Endothelial cell of umbilical vein (primary cell): ENCODE data around the gene SRPK2. TPM values are rescaled to one million over a fixed set of nuclear protein-coding genes. Genes with fewer than 3 reads are reported as not detected.

Experiments used
- BruUV-seq: library from RNA; stranded (reverse); fragments of 400-500 nt; replicated peaks from 2 replicates; lab custom pipeline; 2021; lab: Mats Ljungman, UMichigan
- CTCF ChIA-PET: fragments of 300-600, 350-600 bp; sonication (Branson Sonifier 250); formaldehyde crosslinking; loops from one replicate; lab custom pipeline; 2021; ENCODE audit warnings: antibody characterized with exemption, inconsistent platforms; lab: Charles Lee
- POLR2A ChIA-PET: fragments of 300-600, 350-600 bp; sonication (Branson Sonifier 250); formaldehyde crosslinking; loops from one replicate; lab custom pipeline; 2021; ENCODE audit warnings: antibody characterized with exemption, inconsistent platforms; lab: Charles Lee
- DNase-seq: peaks from one replicate; pipeline ENCODE4 v3.0.0-alpha.2; 2011; ENCODE audit warnings: low read depth, low spot score
- FAIRE-seq: peaks from 2 replicates; lab custom pipeline; 2011; peaks lifted over from hg19 to GRCh38; lab: Jason Lieb, UNC
- H2AFZ ChIP-seq: 2 replicates; pipeline ENCODE4 v1.6.0; 2012; ENCODE audit warnings: low read depth, low read length, control low read depth, inconsistent platforms
- H3K27ac ChIP-seq: 2 replicates; pipeline ENCODE4 v1.5.1; 2011; ENCODE audit warnings: low read depth, mild to moderate bottlenecking, control low read depth, low read length, moderate library complexity; ENCODE audit not compliant: insufficient read depth
- H3K27me3 ChIP-seq, 2 experiments: 2 replicates each; pipeline versions ENCODE4 v1.6.0 to v1.6.1; 2011; ENCODE audit warnings: low read length in 2 of 2, mixed read lengths in 1 of 2; ENCODE audit not compliant: control insufficient read depth in 2 of 2, insufficient read depth in 2 of 2
- H3K36me3 ChIP-seq, 2 experiments: 2 replicates in 1 of 2; 3 replicates in 1 of 2; pipeline ENCODE4 v1.5.1; 2011; ENCODE audit warnings: low read length in 2 of 2, mild to moderate bottlenecking in 1 of 2, moderate library complexity in 1 of 2; ENCODE audit not compliant: control insufficient read depth in 2 of 2, insufficient read depth in 2 of 2; ENCODE audit errors: extremely low read depth in 1 of 2
- H3K4me1 ChIP-seq: 3 replicates; pipeline ENCODE4 v1.5.1; 2011; ENCODE audit warnings: mild to moderate bottlenecking, low read length; ENCODE audit not compliant: control insufficient read depth, insufficient read depth; ENCODE audit errors: extremely low read depth
- H3K4me2 ChIP-seq: 2 replicates; pipeline ENCODE4 v1.6.1; 2011; ENCODE audit warnings: low read length, control low read depth, mixed read lengths; ENCODE audit not compliant: insufficient read depth
- H3K4me3 ChIP-seq, 3 experiments: fragments of 200-600 bp in 1 of 3; sonication (generic), shearing (Covaris generic) in 1 of 3; replicated peaks in 1 of 3; 2 replicates each; pipeline ENCODE4 v1.5.1; 2011 to 2016; ENCODE audit warnings: control low read depth in 3 of 3, low read length in 3 of 3, mild to moderate bottlenecking in 2 of 3, inconsistent platforms in 1 of 3, low read depth in 1 of 3, moderate library complexity in 1 of 3; ENCODE audit not compliant: insufficient read depth in 1 of 3
- H3K79me2 ChIP-seq: 2 replicates; pipeline ENCODE4 v1.6.0; 2012; ENCODE audit warnings: low read length, inconsistent platforms; ENCODE audit not compliant: control insufficient read depth, insufficient read depth
- H3K9ac ChIP-seq: replicated peaks from 2 replicates; pipeline ENCODE3; 2011; ENCODE audit warnings: low read length, control low read depth; ENCODE audit not compliant: insufficient read depth; ENCODE audit errors: extremely low read depth
- H3K9me1 ChIP-seq: replicated peaks from 3 replicates; pipeline ENCODE4 v1.6.0; 2011; ENCODE audit warnings: mild to moderate bottlenecking, low read length; ENCODE audit not compliant: control insufficient read depth, insufficient read depth; ENCODE audit errors: extremely low read depth
- H3K9me3 ChIP-seq: replicated peaks from 2 replicates; pipeline ENCODE4 v1.5.1; 2012; ENCODE audit warnings: low read length, inconsistent platforms; ENCODE audit not compliant: control insufficient read depth, insufficient read depth
- H4K20me1 ChIP-seq: replicated peaks from 2 replicates; pipeline ENCODE3; 2011; ENCODE audit warnings: mild to moderate bottlenecking, low read length; ENCODE audit not compliant: control insufficient read depth, insufficient read depth; ENCODE audit errors: extremely low read depth
- EZH2 ChIP-seq: IDR thresholded peaks from 2 replicates; pipeline ENCODE4 v1.6.1; 2012; ENCODE audit warnings: borderline replicate concordance, low read depth, mild to moderate bottlenecking, moderate library complexity, low read length, inconsistent platforms; ENCODE audit not compliant: severe bottlenecking
- FOS ChIP-seq: IDR thresholded peaks from 2 replicates; pipeline ENCODE4 v1.6.1; 2011; ENCODE audit warnings: mild to moderate bottlenecking, low read length, moderate library complexity, borderline replicate concordance; ENCODE audit not compliant: insufficient read depth
- GATA2 ChIP-seq: IDR thresholded peaks from 2 replicates; pipeline ENCODE4 v1.7.0; 2011; ENCODE audit warnings: low read depth, mild to moderate bottlenecking, moderate library complexity, mixed read lengths, low read length; ENCODE audit not compliant: insufficient read length, insufficient read depth
- JUN ChIP-seq: IDR thresholded peaks from 2 replicates; pipeline ENCODE4 v1.6.1; 2011; ENCODE audit warnings: borderline replicate concordance, low read depth; ENCODE audit not compliant: insufficient read length, insufficient read depth
- MYC ChIP-seq: IDR thresholded peaks from one replicate; pipeline ENCODE4 v1.6.1; 2011; ENCODE audit warnings: mild to moderate bottlenecking, low read depth, low read length
- POLR2A ChIP-seq: IDR thresholded peaks from 2 replicates; pipeline ENCODE4 v1.6.1; 2012; ENCODE audit warnings: low read depth, mild to moderate bottlenecking, control low read depth, low read length
- POLR2AphosphoS5 ChIP-seq: IDR thresholded peaks from 2 replicates; pipeline ENCODE4 v1.6.1; 2012; ENCODE audit warnings: low read depth, mild to moderate bottlenecking, control low read depth, low read length, moderate library complexity; ENCODE audit not compliant: insufficient read depth
- dilution Hi-C: fragments of 300-500 bp; cut with MboI; formaldehyde crosslinking; loops from one replicate; pipeline ENCODE4 v1.15.0; 2019; ENCODE audit warnings: low sequenced_read_pairs; ENCODE audit not compliant: extremely low pct_ligation_motif_present
- intact Hi-C: fragments of 100-400 bp; cut with micrococcal nuclease; formaldehyde crosslinking; loops from one replicate; pipeline ENCODE4 v1.10.0; 2022
- polyA plus RNA-seq, 4 experiments: library from polyadenylated mRNA; depleted of rRNA in 3 of 4; stranded (reverse) in 3 of 4; unstranded in 1 of 4; fragments of >200 nt; gene quantifications; 2 replicates each; pipeline versions ENCODE4 v1.2.1 to v1.2.3, GENCODE V29; 2011 to 2012; ENCODE audit warnings: missing spikeins in 1 of 4
- total RNA-seq: library from RNA; stranded (reverse); gene quantifications from 2 replicates; pipeline ENCODE4 v1.2.3, GENCODE V29; 2021
- TF ChIP-seq, protein P1 (sequence below), 2 donors: IDR thresholded peaks; 1 replicate in 1 of 2; 2 replicates in 1 of 2; pipeline ENCODE4 v1.5.1; 2011; ENCODE audit warnings: low read length in 2 of 2, mild to moderate bottlenecking in 2 of 2, moderate library complexity in 2 of 2, control low read depth in 1 of 2, inconsistent platforms in 1 of 2, low read depth in 1 of 2; ENCODE audit not compliant: insufficient read depth in 1 of 2; ENCODE audit errors: extremely low read depth in 1 of 2
- TF ChIP-seq, protein P2 (sequence below): IDR thresholded peaks from 2 replicates; pipeline ENCODE4 v1.6.1; 2011; ENCODE audit not compliant: insufficient read depth, insufficient read length

SRPK2 gene
- total and polyA plus RNA-seq, 2 donors (not counting 3 experiments of a cell fraction or from before 2014, with no cell fraction given), result 13.4 to 55.2 TPM

DNA sequence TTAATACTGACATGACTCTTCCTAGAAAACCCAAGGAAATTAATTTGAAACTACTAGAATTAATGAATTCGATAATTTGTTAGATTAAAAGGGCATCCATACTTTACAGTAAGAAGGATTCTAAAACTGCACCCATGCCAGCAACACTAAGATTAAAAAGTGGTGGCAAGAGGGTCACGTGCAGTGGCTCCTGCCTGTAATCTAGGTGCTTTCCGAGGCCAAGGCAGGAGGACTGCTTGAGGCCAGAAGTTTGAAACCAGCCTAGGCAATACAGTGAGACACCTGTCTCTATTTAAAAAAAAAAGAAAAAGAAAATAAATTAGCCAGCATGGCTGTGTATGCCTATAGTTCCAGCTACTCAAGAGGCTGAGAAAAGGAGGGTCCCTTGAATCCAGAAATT lies 58.2 kb downstream of the SRPK2 start:
- intact Hi-C loops, result loop anchor here (5.0 to 10.0 kb wide), 3 partner anchors 178 to 346 kb away; no protein-coding TSS in a partner anchor
- FAIRE-seq (no peak), DNase-seq (no peak)
- Histone ChIP-seq H3K36me3 (no peaks in the 10 kb centered on the region), H3K27me3 (no peaks in the 10 kb centered on the region), H3K4me1 (peaks cover 3% of the 10 kb centered on the region), H3K4me2 (no peak overlapping the region), H3K4me3 (no peak overlapping the region), H3K9me1 (no peaks in the 10 kb centered on the region), H2AFZ (no peak overlapping the region), H4K20me1 (peaks cover 13% of the 10 kb centered on the region), H3K27ac (no peak overlapping the region), H3K9me3 (no peaks in the 10 kb centered on the region), H3K79me2 (peaks cover 66% of the 10 kb centered on the region), H3K9ac (no peak overlapping the region)
- no TSS peak for BruUV-seq
- dilution Hi-C loops, result no loop called here
- TF ChIP-seq JUN (no peak), MYC (no peak), FOS (no peak), POLR2AphosphoS5 (no peak), EZH2 (no peak), GATA2 (no peak), POLR2A (no peak)
- TF ChIP-seq, protein P1, sequence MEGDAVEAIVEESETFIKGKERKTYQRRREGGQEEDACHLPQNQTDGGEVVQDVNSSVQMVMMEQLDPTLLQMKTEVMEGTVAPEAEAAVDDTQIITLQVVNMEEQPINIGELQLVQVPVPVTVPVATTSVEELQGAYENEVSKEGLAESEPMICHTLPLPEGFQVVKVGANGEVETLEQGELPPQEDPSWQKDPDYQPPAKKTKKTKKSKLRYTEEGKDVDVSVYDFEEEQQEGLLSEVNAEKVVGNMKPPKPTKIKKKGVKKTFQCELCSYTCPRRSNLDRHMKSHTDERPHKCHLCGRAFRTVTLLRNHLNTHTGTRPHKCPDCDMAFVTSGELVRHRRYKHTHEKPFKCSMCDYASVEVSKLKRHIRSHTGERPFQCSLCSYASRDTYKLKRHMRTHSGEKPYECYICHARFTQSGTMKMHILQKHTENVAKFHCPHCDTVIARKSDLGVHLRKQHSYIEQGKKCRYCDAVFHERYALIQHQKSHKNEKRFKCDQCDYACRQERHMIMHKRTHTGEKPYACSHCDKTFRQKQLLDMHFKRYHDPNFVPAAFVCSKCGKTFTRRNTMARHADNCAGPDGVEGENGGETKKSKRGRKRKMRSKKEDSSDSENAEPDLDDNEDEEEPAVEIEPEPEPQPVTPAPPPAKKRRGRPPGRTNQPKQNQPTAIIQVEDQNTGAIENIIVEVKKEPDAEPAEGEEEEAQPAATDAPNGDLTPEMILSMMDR (IDR thresholded peaks at IDR 0.05; ENCODE audit: extremely low read depth in 1 of 2, insufficient read depth in 1 of 2, low read depth in 1 of 2, low read length in 2 of 2), result no peak
- TF ChIP-seq, protein P2, sequence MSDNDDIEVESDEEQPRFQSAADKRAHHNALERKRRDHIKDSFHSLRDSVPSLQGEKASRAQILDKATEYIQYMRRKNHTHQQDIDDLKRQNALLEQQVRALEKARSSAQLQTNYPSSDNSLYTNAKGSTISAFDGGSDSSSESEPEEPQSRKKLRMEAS, result no peak
- CTCF ChIA-PET, result no interaction called here
- POLR2A ChIA-PET, result interaction anchor here (0.7 kb wide), 1 partner anchor 358 kb away, joined by 4 read pairs; no protein-coding TSS in a partner anchor
